Measurements from ENCODE around the gene MAPT.

The MAPT gene

DNA sequence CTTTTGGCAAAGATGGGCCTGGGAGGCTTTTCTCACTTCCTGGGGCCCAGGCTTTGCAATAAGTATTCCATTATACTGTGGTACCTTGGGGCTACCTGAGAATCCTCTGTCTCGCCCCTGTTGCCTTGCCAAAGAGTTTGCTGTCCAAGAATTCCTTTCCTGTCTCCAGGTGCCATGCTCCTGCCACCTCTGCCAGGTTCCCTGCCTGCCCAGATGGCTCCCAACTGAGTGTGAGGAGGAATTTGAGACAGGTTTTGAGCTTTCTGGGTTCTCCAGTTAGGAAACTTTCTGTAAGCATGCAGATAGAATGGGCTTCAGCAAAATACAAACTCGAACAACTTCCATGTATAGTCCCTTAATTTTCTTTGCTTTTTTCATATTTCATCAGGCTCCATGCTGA lies 5.8 kb downstream of the MAPT start:
- Mint-ChIP-seq H3K9me3 (no peaks in the 10 kb centered on the region), H3K4me1 (peaks cover 34% of the 10 kb centered on the region), H3K36me3 (ENCODE audit: low read depth) (no peaks in the 10 kb centered on the region), H3K27me3 (ENCODE audit: low read depth, poor library complexity) (peaks cover 86% of the 10 kb centered on the region), H3K27ac (no peak overlapping the region), H3K4me3 (no peak overlapping the region)
- TF ChIP-seq, protein P1, sequence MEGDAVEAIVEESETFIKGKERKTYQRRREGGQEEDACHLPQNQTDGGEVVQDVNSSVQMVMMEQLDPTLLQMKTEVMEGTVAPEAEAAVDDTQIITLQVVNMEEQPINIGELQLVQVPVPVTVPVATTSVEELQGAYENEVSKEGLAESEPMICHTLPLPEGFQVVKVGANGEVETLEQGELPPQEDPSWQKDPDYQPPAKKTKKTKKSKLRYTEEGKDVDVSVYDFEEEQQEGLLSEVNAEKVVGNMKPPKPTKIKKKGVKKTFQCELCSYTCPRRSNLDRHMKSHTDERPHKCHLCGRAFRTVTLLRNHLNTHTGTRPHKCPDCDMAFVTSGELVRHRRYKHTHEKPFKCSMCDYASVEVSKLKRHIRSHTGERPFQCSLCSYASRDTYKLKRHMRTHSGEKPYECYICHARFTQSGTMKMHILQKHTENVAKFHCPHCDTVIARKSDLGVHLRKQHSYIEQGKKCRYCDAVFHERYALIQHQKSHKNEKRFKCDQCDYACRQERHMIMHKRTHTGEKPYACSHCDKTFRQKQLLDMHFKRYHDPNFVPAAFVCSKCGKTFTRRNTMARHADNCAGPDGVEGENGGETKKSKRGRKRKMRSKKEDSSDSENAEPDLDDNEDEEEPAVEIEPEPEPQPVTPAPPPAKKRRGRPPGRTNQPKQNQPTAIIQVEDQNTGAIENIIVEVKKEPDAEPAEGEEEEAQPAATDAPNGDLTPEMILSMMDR (IDR thresholded peaks at IDR 0.05): no peak
- DNase-seq: no peak

DNA sequence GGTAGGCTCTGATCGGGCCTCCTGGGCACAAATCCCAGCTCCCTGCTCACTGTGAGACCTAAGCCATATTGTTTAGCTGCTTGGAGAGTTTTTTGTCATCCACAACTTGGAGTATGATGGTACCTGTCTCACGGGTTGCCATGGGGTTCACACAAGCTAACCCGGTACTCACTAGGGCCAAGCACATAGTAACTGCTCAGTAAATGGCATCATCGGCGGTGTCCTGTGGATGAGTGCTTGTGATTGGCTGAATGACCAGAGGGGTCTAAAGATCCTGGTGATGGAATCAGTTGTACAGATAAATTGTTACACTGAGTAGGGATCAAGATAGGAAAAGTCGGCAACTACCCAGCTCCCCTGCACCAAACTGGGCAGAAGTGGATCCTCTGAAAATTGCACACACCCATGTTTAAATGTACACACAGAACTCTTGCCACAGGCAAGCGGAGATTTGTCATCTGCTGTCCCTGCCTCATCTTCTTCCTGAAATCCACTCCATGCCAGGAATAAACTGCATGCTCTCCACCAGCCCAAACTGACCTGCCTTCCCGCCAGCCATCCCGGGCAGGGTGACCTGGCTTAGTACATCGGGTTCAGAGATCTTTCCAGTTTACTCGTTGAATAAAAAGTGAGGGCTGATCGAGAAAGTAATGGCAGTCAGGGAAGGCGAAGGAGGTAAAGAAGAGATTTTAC lies 6.5 kb downstream of the MAPT start:
- Mint-ChIP-seq H3K36me3 (ENCODE audit: low read depth) (no peaks in the 10 kb centered on the region), H3K4me3 (no peak overlapping the region), H3K27ac (no peak overlapping the region), H3K27me3 (ENCODE audit: low read depth, poor library complexity) (peaks cover 86% of the 10 kb centered on the region), H3K4me1 (peaks cover 39% of the 10 kb centered on the region), H3K9me3 (no peaks in the 10 kb centered on the region)
- DNase-seq: no peak
- TF ChIP-seq, protein P1 (IDR thresholded peaks at IDR 0.05): no peak

DNA sequence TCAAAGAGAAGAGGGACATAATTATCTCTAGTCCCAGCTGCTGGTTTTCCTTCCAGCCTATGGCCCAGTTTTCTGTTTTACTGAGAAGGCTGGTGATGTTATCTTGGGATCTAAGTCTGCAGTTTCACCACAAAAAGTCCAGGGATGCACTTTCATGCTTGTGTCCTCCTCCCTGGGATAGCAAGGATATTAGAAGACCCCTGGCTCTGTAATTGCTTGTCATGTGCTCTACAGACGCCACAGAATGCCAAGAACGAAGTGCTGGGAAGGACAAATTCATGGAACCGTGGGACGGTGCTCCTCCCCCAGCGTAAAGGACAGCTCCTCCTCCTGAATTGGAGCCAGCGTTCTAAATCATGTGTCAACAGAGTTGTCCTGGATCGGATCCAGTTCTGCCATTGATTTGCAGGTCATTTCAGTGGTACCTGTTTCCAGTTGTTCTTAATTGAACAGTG lies 8.6 kb downstream of the MAPT start:
- Mint-ChIP-seq H3K9me3 (no peaks in the 10 kb centered on the region), H3K4me1 (peaks cover 51% of the 10 kb centered on the region), H3K27me3 (ENCODE audit: low read depth, poor library complexity) (peaks cover 81% of the 10 kb centered on the region), H3K36me3 (ENCODE audit: low read depth) (no peaks in the 10 kb centered on the region), H3K27ac (no peak overlapping the region), H3K4me3 (no peak overlapping the region)
- TF ChIP-seq, protein P1 (IDR thresholded peaks at IDR 0.05): no peak
- no peak for DNase-seq

DNA sequence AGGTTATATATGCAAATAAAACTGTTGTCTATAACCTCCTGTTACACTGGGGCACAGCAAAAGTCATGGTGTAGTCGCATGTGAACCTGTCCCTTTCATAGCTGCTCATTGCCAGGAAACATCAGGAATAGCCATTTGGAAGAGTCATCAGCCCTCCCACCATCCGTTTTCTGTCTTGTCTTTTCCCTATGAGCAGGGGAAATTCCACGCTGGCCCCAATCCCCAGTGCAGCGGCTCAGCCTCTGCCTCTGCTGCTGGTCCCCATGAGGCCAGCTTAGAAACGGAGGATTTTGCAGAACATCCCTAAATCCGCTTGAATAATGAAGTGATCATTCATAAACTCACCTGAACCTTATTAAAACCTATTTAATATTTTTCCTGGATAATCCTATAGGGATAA lies 10.5 kb downstream of the MAPT start:
- H3K4me1 Mint-ChIP-seq: peaks cover 51% of the 10 kb centered on the region
- H3K36me3 Mint-ChIP-seq (ENCODE audit: low read depth): no peaks in the 10 kb centered on the region
- DNase-seq: no peak
- H3K27ac Mint-ChIP-seq: no peak overlapping the region
- H3K9me3 Mint-ChIP-seq: no peaks in the 10 kb centered on the region
- no peak overlapping the region for H3K4me3 Mint-ChIP-seq
- peaks cover 62% of the 10 kb centered on the region for H3K27me3 Mint-ChIP-seq (ENCODE audit: low read depth, poor library complexity)
- TF ChIP-seq, protein P1 (IDR thresholded peaks at IDR 0.05): no peak

DNA sequence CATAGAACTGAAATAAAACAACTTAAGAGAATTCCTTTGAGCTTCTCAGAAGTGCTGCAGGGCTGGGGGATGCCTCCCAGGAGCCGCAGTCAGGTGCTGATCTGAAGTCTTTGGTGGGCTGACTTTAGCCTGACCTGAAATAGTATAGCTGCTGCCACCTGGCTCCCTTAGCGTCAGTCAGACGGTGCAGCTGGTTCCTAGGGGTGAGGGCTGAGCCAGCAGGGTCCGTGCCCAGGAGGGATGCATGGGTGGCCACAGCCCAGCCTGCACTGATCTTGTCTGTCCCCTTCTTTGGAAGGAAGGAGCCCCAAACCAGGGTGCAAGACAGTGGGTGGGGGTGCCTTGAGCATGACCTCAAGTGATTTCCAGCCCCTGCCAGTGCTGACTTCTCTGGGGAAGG lies 11.5 kb downstream of the MAPT start:
- no peaks in the 10 kb centered on the region for H3K36me3 Mint-ChIP-seq (ENCODE audit: low read depth)
- TF ChIP-seq, protein P1 (IDR thresholded peaks at IDR 0.05): no peak
- H3K27ac Mint-ChIP-seq: peak overlapping the region; percentile 45
- peaks cover 51% of the 10 kb centered on the region for H3K4me1 Mint-ChIP-seq
- no peak for DNase-seq
- peaks cover 57% of the 10 kb centered on the region for H3K27me3 Mint-ChIP-seq (ENCODE audit: low read depth, poor library complexity)
- H3K4me3 Mint-ChIP-seq: no peak overlapping the region
- no peaks in the 10 kb centered on the region for H3K9me3 Mint-ChIP-seq

DNA sequence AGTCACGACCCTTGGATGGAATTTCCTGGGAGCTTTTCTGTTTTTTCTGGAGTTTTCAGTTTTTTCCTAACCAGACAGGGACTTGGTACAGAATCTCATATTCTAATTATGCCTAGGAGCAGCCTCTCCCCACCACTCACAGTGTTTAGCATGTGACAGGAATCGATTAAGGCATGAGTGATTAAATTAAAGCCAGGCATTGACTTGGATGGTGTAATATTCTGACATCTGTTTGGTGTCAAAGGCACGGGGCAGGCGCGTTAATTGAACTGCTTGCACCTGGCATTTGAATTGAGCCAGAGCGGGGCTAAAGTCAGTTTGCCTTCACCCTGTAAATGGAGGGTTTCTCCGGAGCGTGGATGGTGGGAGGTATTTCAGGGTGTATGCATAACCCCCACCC lies 11.9 kb downstream of the MAPT start:
- no peak overlapping the region for H3K4me3 Mint-ChIP-seq

More for the DNA sequence above, 11.9 kb downstream of the MAPT start:
- Mint-ChIP-seq H3K9me3 (peaks cover 4% of the 10 kb centered on the region), H3K27me3 (ENCODE audit: low read depth, poor library complexity) (peaks cover 55% of the 10 kb centered on the region), H3K36me3 (ENCODE audit: low read depth) (no peaks in the 10 kb centered on the region), H3K4me1 (peaks cover 51% of the 10 kb centered on the region), H3K27ac (no peak overlapping the region)
- no peak for DNase-seq
- TF ChIP-seq, protein P1 (IDR thresholded peaks at IDR 0.05): no peak
